NCI-H774 (cell line): Measurements from ENCODE around the gene NME5.
"Not testable (repeated sequence)": the region's sequence is repeated elsewhere in the genome, so short reads cannot be mapped to it uniquely, and the experiment has no call there.

Source experiments
- DNase-seq: peaks from one replicate; lab custom pipeline; 2025; lab: John Stamatoyannopoulos, UW

Gene NME5, protein sequence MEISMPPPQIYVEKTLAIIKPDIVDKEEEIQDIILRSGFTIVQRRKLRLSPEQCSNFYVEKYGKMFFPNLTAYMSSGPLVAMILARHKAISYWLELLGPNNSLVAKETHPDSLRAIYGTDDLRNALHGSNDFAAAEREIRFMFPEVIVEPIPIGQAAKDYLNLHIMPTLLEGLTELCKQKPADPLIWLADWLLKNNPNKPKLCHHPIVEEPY

DNA sequence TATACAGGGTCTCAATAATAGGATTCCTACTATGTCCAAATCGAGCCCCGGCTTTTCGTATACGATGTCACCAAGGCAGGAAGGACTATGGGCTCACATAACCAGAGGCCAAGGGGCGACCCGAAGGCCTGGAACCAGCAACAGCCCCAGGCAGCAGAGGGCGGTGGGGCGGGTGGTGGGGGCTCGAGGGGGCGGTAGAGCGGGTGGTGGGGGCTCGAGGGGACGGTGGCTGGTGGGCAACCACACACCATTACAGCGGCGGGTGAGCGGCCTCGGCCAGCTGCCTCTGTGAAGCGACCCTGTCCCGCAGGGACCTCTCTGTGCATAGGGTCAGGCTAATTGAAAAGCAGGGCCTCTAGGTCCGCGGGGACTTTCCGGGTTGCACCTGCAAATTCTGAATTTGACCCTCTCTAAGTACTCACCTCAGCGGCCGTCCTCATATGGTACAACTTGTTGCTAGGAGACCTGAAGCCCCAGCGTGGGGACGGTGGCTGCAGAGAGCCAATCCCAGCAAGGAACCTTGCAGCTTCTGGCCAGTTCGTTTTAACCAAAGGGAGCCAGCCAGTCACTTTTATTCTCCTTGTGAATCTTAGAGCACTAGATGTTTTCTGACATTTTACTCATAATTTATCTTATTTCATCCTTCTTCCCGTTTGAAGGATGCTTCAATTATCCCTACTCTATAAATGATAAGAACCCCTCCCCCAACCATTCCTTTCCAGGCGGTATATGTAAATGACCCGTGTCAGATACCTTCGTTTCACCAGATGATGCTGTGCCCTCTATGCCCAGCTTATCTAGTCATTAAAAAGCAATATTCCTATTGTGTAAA lies at the start of gene NME5:
Gene NME5, minus strand, starts transcription at position 480 of the 832 bp plus-strand sequence. CDS start 648 bp downstream, outside the sequence.
- peak; percentile 73 for DNase-seq

GRCh38 chr5:138188626-138189025 lies 49.4 kb upstream of the NME5 start:
- DNase-seq = no peak

- no peak for DNase-seq
Observed at GRCh38 chr5:138186002-138186447, 46.8 kb upstream of the NME5 start.

- DNase-seq = no peak
Observed at GRCh38 chr5:138182808-138183207, 43.6 kb upstream of the NME5 start.

DNA sequence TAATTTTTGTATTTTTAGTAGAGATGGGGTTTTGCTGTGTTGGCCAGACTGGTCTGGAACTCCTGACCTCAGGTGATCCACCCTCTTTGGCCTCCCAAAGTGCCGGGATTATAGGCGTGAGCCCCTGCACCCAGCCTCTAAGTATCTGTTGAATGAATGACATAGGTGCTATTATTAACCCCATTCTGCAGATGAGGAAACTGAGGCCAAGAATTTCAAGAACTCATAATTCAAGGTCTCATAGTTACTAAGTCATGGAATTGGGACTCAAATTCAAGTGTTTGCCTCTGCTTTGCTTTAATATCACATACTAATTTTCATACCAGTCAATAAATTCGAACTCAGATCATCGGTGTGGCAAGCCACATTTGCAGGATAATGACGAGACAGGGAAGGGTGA lies 41.6 kb upstream of the NME5 start:
- DNase-seq = no peak

GRCh38 chr5:138180183-138180782 lies 41.1 kb upstream of the NME5 start:
- no peak for DNase-seq

GRCh38 chr5:138179277-138179857 lies 40.1 kb upstream of the NME5 start:
- no peak for DNase-seq

- DNase-seq = peak; percentile 89
Observed at GRCh38 chr5:138178516-138179276, 39.5 kb upstream of the NME5 start, which contains the start of the genes BRD8 and KIF20A. TSS of gene BRD8 (minus strand) at chr5:138178630. CDS start at chr5:138178614, 16 bp downstream. TSS of gene KIF20A (plus strand) at chr5:138179112. CDS start at chr5:138179681, 569 bp downstream.

DNA sequence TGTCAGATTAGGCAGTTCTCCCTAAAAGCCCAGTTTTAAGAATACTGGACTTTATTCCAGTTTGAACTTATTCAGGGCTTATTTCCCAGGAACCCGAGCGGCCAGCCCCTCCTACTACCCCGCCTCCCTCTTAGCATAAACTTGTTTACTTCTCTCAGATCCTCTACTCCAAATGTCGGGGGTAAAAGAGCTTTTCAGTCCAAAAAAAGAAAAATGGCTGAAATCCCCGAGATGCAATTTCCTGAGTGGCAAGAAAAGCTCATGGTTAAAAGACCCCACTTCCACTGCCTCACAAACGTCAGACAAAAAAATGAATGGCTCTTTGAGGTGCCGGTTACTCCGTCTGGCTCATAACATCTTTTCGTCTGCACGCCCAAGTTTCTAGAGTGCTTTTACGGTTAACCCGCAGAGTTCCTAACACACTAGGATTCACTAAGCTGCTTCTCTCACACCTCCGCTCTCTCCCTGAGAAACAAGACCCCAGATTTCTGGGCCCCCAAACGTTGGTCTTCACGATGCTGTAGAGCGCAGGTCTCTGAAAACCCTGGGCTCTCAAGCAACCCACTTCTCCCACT lies 38.8 kb upstream of the NME5 start:
- DNase-seq = no peak

DNA sequence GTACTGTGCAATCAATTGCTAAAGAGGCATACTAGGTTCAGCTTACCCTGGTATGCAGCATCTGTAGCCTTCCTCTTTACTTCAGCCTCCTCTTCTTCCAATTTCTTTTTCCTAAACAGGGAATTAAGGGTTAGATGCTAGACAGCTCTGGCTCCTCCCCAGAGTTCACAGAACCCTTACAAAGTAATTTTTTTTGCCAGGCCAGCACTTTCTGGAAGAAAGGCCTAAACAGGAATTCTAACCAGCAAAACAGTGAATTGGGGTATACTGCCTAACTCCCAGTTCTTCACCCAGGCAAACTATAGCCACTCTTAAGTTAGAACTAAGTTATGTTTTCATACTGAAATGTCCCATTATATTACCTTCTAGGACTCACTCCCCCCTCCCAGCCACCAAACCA lies 31.1 kb upstream of the NME5 start:
- no peak for DNase-seq

GRCh38 chr5:138169124-138169523 lies 29.9 kb upstream of the NME5 start:
- DNase-seq = no peak

DNA sequence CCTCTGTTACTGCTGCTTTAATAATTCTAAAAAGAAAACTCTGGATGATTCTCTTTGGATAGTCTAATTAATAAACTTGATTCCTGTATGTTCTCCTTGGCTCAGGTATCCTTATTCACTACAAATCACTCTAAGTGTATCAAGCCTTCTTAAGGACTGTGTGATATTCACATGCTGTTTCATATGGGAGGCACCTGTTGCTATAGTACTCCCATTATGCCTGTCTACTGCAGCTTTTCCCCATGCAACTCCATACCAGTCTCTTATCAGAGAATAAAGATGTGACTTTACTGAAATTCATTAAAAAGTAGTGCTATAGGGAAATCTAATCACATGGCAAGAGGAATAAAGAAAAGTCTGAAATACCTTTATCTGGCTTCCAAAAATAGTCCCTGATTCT lies 24.5 kb upstream of the NME5 start:
- no peak for DNase-seq

- DNase-seq = no peak
Observed at GRCh38 chr5:138160706-138161105, 21.5 kb upstream of the NME5 start.

- DNase-seq = no peak
Observed at GRCh38 chr5:138159666-138160065, 20.4 kb upstream of the NME5 start.

DNA sequence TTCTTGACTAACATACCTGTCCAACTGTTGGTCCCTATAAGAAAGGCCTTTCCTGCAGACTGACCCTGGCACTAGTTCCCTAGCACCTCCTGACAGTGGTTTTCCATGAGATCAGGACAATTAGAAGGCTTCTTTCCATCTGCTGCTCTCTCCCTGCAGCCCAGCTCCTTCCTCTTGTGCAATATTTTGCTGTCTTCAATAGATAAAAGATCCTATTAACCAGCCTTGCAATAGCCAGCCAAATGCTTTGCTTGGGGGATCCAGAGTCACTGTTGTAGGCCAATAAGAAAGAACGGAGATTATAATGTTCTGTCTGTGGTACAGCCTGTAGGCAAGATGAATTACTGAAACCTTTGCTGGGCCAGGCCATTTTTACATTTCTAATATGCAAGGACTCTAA lies 18.4 kb upstream of the NME5 start:
- no peak for DNase-seq

- not testable (repeated sequence) for DNase-seq
Observed at GRCh38 chr5:138155977-138156376, 16.7 kb upstream of the NME5 start.

DNA sequence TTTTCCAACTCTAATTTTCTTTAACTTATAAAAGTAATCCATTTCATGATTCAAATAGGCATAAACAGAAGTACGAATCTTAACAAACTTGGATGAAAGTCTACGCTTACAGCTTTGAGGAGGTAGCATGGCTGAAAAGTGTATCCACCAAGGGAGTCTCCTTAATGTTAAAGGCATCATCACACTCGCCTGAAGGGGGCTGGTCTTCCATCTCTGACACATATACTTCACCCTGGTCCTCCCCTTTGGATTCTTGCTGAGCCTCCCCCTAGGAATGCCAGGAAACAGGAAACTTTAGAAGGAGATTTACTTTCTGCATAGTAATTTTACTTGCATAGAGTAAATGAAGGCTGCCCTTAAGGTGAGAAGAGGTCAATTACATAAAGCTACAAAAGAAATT lies 10.3 kb upstream of the NME5 start:
- no peak for DNase-seq

GRCh38 chr5:138148811-138149210 lies 9.6 kb upstream of the NME5 start:
- no peak for DNase-seq

GRCh38 chr5:138143578-138143977 lies 4.3 kb upstream of the NME5 start:
- DNase-seq = not testable (repeated sequence)

DNA sequence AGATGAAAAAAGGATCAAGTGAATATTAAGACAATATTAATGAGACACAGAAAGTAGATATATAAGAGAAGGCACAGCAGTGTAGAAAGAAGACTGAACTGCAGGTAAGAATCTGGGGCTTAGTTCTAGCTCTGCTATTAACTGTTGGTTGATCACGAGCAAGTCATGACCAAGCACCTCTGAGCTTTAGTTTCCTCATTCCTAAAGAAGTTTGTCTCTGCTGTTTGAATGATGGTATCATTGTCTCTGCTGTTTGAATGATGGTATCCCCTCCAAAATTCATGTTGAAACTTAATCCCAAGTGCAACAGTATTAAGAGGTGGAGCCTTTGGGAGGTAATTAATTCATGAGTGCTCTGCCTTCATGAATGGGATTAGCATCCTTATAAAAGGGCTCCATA lies 2.5 kb upstream of the NME5 start:
- no peak for DNase-seq

GRCh38 chr5:138140268-138140667 lies 1.0 kb upstream of the NME5 start:
- DNase-seq = no peak

DNA sequence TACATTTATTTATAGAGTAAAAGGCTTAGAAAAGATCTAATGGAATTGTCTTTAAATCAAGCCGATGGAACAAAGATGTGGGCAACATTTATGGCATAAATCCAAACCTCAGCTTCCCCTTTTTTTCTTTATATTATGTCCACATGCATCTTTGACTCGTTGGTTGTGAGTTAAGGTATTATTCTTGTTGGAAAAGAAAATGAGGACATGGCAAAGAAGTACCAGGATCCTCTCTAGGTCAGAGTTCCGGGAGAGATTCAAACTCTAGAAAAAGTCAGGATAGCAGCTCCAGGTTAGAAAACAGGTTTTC lies 508 bp upstream of the NME5 start:
- no peak for DNase-seq
